CD14-positive monocyte (primary cell): ENCODE data around the gene PUM2. TPM values are rescaled to one million over a fixed set of nuclear protein-coding genes. Genes with fewer than 3 reads are reported as not detected.

Experiments used
- DNase-seq, 3 donors: peaks; one replicate each; pipeline ENCODE4 v3.0.0-alpha.2; 2011 to 2022
- H2AFZ ChIP-seq: 2 replicates; pipeline ENCODE4 v1.6.0; 2012; ENCODE audit warnings: mild to moderate bottlenecking, low read depth, low read length, inconsistent platforms; ENCODE audit not compliant: insufficient read depth, poor library complexity, severe bottlenecking
- H3K27ac ChIP-seq, 2 donors: 1 replicate in 1 of 2; 2 replicates in 1 of 2; pipeline ENCODE4 v1.5.1; 2012 to 2013; ENCODE audit warnings: low read length in 2 of 2, control low read depth in 1 of 2, inconsistent platforms in 1 of 2, low read depth in 1 of 2, mild to moderate bottlenecking in 1 of 2
- H3K27me3 ChIP-seq, 2 donors: one replicate each; pipeline versions ENCODE4 v1.6.0 to v1.6.1; 2011 to 2013; ENCODE audit warnings: low read length in 2 of 2; ENCODE audit not compliant: control insufficient read depth in 2 of 2, insufficient read depth in 2 of 2
- H3K36me3 ChIP-seq, 2 donors: replicated peaks in 1 of 2; 1 replicate in 1 of 2; 2 replicates in 1 of 2; pipeline versions ENCODE4 v1.5.1 to v1.6.1; 2012 to 2013; ENCODE audit warnings: low read length in 2 of 2, control low read depth in 1 of 2, inconsistent platforms in 1 of 2, mild to moderate bottlenecking in 1 of 2; ENCODE audit not compliant: insufficient read depth in 2 of 2, control insufficient read depth in 1 of 2
- H3K4me1 ChIP-seq, 2 donors: 1 replicate in 1 of 2; 2 replicates in 1 of 2; pipeline versions ENCODE4 v1.5.1 to v1.6.1; 2012 to 2013; ENCODE audit warnings: low read length in 2 of 2, control low read depth in 1 of 2, inconsistent platforms in 1 of 2, mild to moderate bottlenecking in 1 of 2, moderate library complexity in 1 of 2; ENCODE audit not compliant: insufficient read depth in 2 of 2, control insufficient read depth in 1 of 2
- H3K4me2 ChIP-seq: replicated peaks from 2 replicates; pipeline ENCODE3; 2012; ENCODE audit warnings: low read length, moderate library complexity, mild to moderate bottlenecking; ENCODE audit not compliant: poor library complexity, severe bottlenecking; ENCODE audit errors: extremely low read depth
- H3K4me3 ChIP-seq, 3 experiments: fragments of 200-600 bp in 1 of 3; sonication (generic) in 1 of 3; replicated peaks in 1 of 3; 1 replicate in 2 of 3; 2 replicates in 1 of 3; pipeline ENCODE4 v1.5.1; 2011 to 2013; ENCODE audit warnings: low read length in 3 of 3, mild to moderate bottlenecking in 3 of 3, control low read depth in 2 of 3, low read depth in 2 of 3, inconsistent platforms in 1 of 3, moderate library complexity in 1 of 3
- H3K79me2 ChIP-seq: 2 replicates; pipeline ENCODE4 v1.6.0; 2012; ENCODE audit warnings: mild to moderate bottlenecking, control low read depth, inconsistent platforms, low read length, moderate library complexity; ENCODE audit not compliant: insufficient read depth
- H3K9ac ChIP-seq: 2 replicates; pipeline ENCODE4 v1.6.0; 2017; ENCODE audit warnings: low read length, mild to moderate bottlenecking; ENCODE audit not compliant: insufficient read depth, poor library complexity, severe bottlenecking
- H3K9me3 ChIP-seq, 2 donors: replicated peaks in 1 of 2; 1 replicate in 1 of 2; 2 replicates in 1 of 2; pipeline versions ENCODE4 v1.5.1 to v1.6.1; 2012 to 2013; ENCODE audit warnings: low read length in 2 of 2, control low read depth in 1 of 2; ENCODE audit not compliant: control insufficient read depth in 1 of 2, insufficient read depth in 1 of 2
- H4K20me1 ChIP-seq: 2 replicates; pipeline ENCODE4 v1.6.0; 2012; ENCODE audit warnings: mild to moderate bottlenecking, low read length, control low read depth, moderate library complexity; ENCODE audit not compliant: insufficient read depth
- H3K27ac Mint-ChIP-seq, 7 donors: one replicate each; pipeline ENCODE4 v1.8.0; 2020; ENCODE audit warnings: mild to moderate bottlenecking in 7 of 7, mixed read lengths in 7 of 7, moderate library complexity in 6 of 7, inconsistent platforms in 2 of 7
- H3K27me3 Mint-ChIP-seq, 3 donors: one replicate each; pipeline ENCODE4 v1.8.0; 2021 to 2022; ENCODE audit warnings: low read depth in 3 of 3, mild to moderate bottlenecking in 3 of 3, mixed read lengths in 3 of 3, moderate library complexity in 3 of 3, inconsistent platforms in 1 of 3
- H3K36me3 Mint-ChIP-seq, 2 donors: one replicate each; pipeline ENCODE4 v1.8.0; 2020; ENCODE audit warnings: mixed read lengths in 2 of 2, inconsistent platforms in 1 of 2, mild to moderate bottlenecking in 1 of 2
- H3K4me1 Mint-ChIP-seq: one replicate; pipeline ENCODE4 v1.8.0; 2020; ENCODE audit warnings: mild to moderate bottlenecking, mixed read lengths
- H3K4me3 Mint-ChIP-seq, 2 donors: one replicate each; pipeline ENCODE4 v1.8.0; 2020; ENCODE audit warnings: mild to moderate bottlenecking in 2 of 2, mixed read lengths in 2 of 2, moderate library complexity in 1 of 2
- H3K9me3 Mint-ChIP-seq, 7 donors: one replicate each; pipeline ENCODE4 v1.8.0; 2020 to 2022; ENCODE audit warnings: mixed read lengths in 7 of 7, mild to moderate bottlenecking in 6 of 7, moderate library complexity in 6 of 7, inconsistent platforms in 2 of 7
- WGBS: methylation state at CpG from one replicate; pipeline ENCODE4 v1.1.5; 2013; ENCODE audit warnings: missing lambda C conversion rate; ENCODE audit not compliant: insufficient coverage; 5-methylcytosine and 5-hydroxymethylcytosine counted together
- intact Hi-C, 2 donors: fragments of 100-400 bp; cut with micrococcal nuclease; formaldehyde crosslinking; loops; one replicate each; pipeline versions ENCODE4 v1.15.0 to v1.15.1; 2023
- polyA plus RNA-seq, 3 donors: library from polyadenylated mRNA; depleted of rRNA in 1 of 3; unstranded in 2 of 3; stranded (reverse) in 1 of 3; fragments of 300-500 nt in 2 of 3; fragments of >200 nt in 1 of 3; fragmentation: Illumina TruSeq in 2 of 3; gene quantifications; 1 replicate in 2 of 3; 2 replicates in 1 of 3; pipeline ENCODE4 v1.2.3, GENCODE V29; 2012 to 2021
- TF ChIP-seq, protein P1 (sequence below): fragments of 200-600 bp; IDR thresholded peaks from one replicate; pipeline ENCODE4 v1.8.0; 2022; ENCODE audit warnings: antibody characterized with exemption, mild to moderate bottlenecking

PUM2 gene
- polyA plus RNA-seq, 3 donors = 7.2 to 22.4 (median 8.3) TPM

DNA sequence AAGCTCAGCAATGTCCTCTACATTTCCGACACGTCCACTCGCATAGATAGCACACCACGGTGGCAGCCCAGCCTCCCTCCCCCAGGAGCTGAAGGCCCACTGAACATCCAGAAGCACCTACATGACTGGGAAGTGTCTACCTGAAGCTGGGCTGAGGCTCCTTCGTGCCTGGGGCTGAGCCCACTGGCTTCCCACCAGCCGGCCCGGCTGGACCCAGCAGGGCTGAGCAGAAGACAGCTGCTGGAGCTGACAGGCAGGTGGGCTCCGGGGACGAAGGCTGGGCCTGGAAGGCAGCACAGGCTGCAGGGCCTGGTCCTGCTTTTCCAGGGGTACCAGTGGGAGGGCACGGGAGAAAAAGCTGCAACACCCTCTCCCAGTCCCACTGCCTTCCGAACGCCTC, 139.2 kb downstream of the PUM2 start:
- Mint-ChIP-seq H3K27me3 (peaks cover 0 to 4% (median 4%) of the 10 kb centered on the region in 3 donors), H3K27ac (no peak overlapping the region), H3K36me3 (no peaks in the 10 kb centered on the region), H3K4me3 (no peak overlapping the region), H3K9me3 (peaks cover 0 to 1% (median 0%) of the 10 kb centered on the region in 7 donors), H3K4me1 (peaks cover 5% of the 10 kb centered on the region)
- Histone ChIP-seq H3K27me3 (no peaks in the 10 kb centered on the region), H3K4me1 (no peaks in the 10 kb centered on the region), H3K9ac (no peak overlapping the region), H4K20me1 (no peaks in the 10 kb centered on the region), H2AFZ (no peak overlapping the region), H3K4me2 (no peak overlapping the region), H3K79me2 (no peaks in the 10 kb centered on the region), H3K9me3 (no peaks in the 10 kb centered on the region), H3K4me3 (no peak overlapping the region), H3K27ac (no peak overlapping the region), H3K36me3 (no peaks in the 10 kb centered on the region)
- DNase-seq = no peak
- intact Hi-C loops = no loop called here
- WGBS = 94% methylated on average over 12 of the region's 12 CpGs
- TF ChIP-seq, protein P1, sequence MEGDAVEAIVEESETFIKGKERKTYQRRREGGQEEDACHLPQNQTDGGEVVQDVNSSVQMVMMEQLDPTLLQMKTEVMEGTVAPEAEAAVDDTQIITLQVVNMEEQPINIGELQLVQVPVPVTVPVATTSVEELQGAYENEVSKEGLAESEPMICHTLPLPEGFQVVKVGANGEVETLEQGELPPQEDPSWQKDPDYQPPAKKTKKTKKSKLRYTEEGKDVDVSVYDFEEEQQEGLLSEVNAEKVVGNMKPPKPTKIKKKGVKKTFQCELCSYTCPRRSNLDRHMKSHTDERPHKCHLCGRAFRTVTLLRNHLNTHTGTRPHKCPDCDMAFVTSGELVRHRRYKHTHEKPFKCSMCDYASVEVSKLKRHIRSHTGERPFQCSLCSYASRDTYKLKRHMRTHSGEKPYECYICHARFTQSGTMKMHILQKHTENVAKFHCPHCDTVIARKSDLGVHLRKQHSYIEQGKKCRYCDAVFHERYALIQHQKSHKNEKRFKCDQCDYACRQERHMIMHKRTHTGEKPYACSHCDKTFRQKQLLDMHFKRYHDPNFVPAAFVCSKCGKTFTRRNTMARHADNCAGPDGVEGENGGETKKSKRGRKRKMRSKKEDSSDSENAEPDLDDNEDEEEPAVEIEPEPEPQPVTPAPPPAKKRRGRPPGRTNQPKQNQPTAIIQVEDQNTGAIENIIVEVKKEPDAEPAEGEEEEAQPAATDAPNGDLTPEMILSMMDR = no peak

DNA sequence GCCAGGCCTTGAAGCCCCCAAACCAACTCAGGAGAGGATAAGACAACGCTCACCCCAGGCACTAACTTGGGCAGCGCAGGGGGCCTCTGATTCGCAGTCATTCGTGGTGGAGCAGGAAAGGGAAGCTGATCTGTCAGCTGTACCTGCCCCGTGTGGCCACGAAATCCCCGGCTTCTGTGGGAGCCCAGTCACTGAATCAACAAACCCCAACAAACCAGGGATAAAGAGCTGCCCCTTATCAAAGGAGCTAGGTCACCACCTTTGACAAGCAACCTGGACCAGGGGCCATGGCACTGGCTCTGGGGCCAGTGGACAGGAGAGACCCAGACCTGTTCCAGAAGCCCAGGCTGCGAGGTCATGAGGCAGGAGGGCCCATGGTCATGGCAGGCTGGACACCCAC, 140.2 kb downstream of the PUM2 start:
- Mint-ChIP-seq H3K27ac (no peak overlapping the region), H3K9me3 (peaks cover 0 to 1% (median 0%) of the 10 kb centered on the region in 7 donors), H3K36me3 (no peaks in the 10 kb centered on the region), H3K27me3 (peaks cover 0 to 4% (median 4%) of the 10 kb centered on the region in 3 donors), H3K4me1 (peaks cover 5% of the 10 kb centered on the region), H3K4me3 (no peak overlapping the region)
- TF ChIP-seq, protein P1 = no peak
- WGBS = 20% methylated on average over 6 of the region's 8 CpGs
- no peaks in the 10 kb centered on the region for H4K20me1 ChIP-seq
- H3K4me2 ChIP-seq = no peak overlapping the region
- no peaks in the 10 kb centered on the region for H3K9me3 ChIP-seq
- DNase-seq = no peak
- H3K4me1 ChIP-seq = no peaks in the 10 kb centered on the region
- H2AFZ ChIP-seq = no peak overlapping the region
- H3K36me3 ChIP-seq = no peaks in the 10 kb centered on the region
- intact Hi-C loops = no loop called here
- no peak overlapping the region for H3K4me3 ChIP-seq
- no peaks in the 10 kb centered on the region for H3K27me3 ChIP-seq
- no peak overlapping the region for H3K27ac ChIP-seq
- H3K9ac ChIP-seq = no peak overlapping the region
- no peaks in the 10 kb centered on the region for H3K79me2 ChIP-seq
